ENCODE results near the gene ADORA1. TPM values are rescaled to one million over a fixed set of nuclear protein-coding genes. Genes with fewer than 3 reads are reported as not detected.
A peak's percentile ranks its signal among the peaks of the same experiment; 100 is the strongest.

ADORA1 gene
- polyA plus RNA-seq, 10 donors, result 1.9 to 7.7 (median 4.5) TPM

DNA sequence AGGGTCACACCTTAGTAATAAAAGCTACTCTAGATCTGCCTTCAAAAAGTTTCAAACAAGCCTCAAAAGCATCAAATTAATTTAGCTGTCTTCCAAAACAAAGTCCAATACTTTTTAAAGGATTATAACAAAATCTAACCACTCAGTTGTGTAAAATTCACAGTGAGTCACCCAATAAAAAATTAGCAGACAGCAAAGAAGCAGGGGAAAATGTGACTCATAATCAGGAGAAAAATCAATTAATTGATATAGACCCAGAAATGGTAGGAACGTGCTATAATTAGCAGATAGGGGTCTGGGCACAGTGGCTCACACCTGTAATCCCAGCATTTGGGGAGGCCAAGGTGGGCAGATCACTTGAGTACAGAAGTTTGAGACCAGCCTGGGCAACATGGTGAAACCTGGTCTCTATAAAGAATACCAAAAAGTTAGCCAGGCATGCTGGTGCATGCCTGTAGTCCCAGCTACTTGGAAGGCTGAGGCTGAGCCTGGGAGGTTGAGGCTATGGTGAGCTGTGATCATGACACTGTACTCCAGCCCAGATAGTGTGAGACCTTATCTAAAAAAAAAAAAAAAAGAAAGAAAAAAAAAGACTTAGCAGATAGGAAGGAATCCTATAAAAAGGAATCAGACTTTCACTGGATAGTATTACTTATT lies 33.6 kb upstream of the ADORA1 start:
- no peak for DNase-seq

DNA sequence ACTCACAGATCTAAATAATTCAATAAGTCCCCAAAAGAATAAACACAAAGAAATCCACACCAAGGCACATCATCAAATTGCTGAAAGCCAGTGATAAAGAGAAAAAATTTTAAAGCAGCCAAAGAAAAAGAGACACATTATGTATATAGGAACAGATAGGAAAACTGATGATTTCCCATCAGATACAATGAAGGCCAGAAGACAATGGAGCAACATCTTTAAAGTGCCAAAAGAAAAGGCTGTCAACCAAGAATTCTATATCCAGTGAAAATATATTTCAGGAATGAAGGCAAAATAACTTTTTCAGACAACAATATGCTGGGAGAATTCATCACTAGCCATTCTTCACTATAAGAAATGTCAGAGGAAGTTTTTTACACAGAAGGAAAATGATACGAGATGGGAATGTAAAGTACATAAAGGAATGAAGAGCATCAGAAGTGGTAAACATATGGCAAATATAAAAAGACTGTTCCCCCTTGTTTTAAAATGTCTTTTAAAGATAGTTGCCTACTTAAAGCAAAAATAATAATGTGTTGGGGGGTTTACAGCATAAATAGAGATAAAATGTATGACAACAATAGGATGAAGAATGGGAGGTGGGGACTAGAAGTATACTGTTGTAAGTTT lies 32.4 kb upstream of the ADORA1 start:
- DNase-seq, result no peak

DNA sequence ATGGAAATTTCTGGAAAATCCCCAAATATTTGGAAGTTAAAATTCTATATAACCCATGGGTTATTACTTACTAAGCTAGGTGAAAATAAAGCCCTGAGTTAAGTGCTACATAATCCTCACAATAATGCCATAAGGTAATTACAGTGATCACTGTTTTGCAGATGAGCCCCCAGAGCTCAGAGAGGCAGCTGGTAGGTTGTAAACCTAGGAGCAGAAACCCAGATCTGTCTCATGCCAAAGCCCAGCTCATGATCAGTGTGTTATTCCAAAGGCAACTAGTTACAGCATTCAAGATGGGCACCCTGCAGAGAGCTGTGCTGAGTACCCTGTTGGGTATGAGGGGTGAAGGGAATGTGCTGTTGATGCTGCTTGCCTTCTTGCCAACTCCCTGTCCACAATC lies 31.0 kb upstream of the ADORA1 start:
- DNase-seq, result no peak

DNA sequence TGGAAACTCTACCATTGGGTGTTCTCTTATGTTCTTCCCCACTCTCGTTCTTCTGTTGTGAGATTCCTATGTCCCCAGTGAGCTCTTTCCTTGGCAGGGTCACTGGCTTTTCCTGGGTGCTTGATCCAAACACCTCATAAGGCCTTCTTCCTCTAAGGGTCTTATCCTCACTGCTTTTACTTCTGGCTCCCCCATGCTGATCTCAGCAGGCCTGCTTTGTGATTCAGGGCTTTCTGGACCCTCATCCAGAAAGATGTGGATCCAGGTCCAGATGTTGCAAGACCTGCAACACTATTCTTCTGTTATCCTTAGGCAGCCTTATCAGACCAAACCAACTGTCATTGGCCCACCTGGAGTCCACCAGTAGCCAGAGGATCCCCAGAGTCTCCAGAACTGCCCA lies 30.5 kb upstream of the ADORA1 start:
- no peak for DNase-seq

DNA sequence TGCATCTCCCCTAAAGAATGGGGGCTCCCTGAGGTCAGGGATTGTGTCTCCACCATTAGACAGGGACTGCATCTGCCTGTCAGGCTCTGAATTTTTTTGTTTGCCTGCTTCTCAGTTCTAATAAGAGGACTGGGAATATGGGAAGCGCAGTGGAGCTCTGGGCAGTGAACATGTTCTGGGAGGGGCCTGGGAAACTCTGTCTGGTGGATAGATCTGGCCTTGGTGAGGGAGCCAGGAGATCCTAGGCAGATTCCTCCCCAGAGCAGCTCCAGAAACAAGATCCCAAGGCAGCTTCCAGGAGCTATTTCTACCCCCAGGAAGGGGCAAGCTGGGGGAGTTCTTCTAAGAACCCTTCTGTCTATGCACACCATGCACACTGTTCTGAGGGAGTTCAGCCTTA lies 29.1 kb upstream of the ADORA1 start:
- no peak for DNase-seq

DNA sequence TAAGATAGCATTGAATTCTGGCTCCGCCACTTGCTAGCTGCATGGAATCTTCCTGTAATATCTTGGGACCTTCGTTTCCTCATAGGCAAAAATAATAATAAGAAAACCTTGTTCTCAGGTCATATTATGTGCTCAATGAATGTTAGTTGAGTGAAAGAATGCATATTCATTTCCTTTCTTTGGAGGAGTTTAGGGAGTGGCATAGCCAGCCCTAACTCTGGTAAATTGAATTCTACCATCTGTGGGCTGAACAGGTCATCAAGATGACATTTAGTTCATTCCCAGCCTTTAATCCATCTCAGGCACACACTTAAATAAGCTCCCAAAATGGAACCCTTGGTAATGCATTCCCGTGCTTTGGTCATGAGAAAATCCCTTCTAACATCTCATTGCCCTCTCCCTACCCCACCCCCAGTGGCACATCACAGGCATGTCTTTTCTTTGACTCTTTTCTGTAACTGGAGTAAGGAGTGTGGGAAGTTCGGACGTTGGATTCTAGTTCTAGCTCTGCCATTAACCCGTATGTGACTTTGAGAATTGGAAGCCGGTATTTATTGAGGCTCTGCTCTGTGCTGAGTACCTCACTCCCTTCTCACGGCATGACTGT lies 28.5 kb upstream of the ADORA1 start:
- DNase-seq, result no peak

DNA sequence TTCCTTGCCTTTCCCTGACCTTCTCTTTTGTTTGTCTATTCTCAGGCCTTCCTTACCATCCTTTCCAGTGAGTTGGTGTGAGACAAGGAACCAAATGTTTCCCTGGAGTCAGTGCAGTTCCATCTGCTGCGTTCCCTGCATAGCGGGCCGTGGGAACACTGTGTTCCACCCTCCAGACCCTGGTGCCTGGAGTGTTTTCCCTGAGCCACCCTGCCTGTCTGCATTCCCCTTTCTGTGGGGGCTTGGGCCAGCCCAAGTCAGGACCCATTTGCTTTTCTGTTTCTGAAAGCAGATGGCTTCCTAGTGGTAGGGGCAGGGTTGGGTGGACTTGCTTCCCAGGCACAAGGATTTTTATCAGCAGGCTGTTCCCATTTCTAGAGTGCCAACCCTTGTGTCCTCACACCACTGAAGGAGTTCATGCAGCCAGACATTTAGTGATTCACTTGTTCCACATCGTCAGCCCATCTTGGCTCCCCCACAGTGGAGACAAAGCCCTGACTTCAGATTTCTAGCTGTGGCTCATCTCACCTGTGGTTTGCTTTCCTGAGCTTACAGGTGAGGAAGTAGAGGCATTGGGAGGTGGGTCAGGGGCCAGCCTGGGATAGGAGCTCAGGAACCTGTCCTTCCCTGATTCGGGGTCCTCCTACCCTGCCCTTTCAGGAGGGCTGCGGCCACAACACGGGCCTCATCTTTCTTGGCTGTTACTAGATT lies 27.6 kb upstream of the ADORA1 start:
- DNase-seq, result no peak

DNA sequence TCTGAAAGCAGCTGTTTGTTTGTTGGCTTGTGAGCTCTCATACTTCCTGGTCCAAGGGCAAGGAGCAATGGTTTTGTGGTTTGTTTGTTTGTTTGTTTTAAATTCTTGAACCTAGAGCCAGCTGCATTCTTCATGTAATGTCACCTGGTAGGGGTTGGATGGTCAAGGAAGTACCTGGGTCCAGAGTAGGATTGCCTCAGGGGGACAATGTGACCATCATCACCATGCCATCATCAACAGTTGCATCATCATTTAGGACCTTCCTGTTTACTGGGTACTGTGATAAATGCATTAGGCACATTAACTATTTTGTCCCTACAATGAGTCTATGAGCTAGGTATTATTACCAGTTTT lies 27.0 kb upstream of the ADORA1 start:
- no peak for DNase-seq

DNA sequence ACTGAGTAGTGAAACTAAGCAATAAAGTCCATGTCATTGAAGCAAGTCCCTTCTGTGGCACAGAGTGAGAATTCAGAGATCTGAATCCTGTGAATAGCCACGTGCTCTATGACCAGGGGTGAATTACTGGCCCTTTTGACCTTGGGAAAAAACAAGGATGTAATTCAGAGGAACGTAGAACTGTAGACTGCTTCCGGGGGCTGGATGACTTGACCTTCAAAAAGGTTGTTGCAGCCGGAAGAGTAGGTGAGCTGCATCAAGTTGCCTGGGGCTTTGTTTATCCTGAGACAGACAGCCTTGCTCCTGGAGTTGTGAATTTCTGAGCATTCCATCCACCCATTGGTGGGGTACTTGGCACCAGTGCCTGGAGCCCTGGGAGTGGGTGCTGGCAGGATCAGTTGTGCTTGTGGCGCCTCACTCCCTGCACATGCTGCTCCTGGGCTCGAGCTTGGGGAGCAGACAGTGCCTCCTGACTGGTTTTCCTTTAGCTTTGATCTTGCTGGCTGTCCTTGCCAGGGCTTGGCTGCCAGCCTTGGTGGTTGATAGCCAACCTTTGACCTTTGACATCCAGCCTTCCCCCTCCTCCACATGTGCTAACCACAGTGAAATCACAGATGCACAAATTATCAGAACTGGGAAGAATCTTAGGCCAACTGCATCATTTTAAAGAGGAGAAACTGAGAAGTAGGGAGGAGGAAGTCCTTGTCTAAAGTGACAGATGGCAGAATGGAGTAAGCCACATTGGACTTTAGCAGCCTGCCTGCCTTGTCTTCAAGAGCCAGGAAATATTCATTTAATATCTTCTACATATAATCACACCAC lies 25.5 kb upstream of the ADORA1 start:
- no peak for DNase-seq

DNA sequence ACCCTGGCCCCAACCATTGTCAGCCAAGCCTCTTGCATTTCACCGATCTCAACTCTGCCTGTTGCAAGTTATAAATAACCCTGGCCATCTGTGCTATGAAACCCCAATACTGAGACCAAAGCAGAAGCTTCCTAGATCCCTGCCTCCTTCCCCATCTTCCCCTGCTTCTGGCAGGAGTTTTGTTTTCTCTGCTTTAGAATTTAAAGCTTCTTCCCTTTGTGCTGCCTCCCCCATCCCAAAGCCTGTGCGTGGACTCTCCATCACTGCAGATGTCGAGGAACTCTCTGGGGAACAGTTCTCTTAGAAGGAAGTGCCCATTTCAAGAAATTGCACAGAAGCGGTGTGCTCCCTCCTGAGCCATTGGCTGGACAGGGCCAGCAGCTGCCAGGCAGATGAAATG lies 24.3 kb upstream of the ADORA1 start:
- DNase-seq, result no peak

DNA sequence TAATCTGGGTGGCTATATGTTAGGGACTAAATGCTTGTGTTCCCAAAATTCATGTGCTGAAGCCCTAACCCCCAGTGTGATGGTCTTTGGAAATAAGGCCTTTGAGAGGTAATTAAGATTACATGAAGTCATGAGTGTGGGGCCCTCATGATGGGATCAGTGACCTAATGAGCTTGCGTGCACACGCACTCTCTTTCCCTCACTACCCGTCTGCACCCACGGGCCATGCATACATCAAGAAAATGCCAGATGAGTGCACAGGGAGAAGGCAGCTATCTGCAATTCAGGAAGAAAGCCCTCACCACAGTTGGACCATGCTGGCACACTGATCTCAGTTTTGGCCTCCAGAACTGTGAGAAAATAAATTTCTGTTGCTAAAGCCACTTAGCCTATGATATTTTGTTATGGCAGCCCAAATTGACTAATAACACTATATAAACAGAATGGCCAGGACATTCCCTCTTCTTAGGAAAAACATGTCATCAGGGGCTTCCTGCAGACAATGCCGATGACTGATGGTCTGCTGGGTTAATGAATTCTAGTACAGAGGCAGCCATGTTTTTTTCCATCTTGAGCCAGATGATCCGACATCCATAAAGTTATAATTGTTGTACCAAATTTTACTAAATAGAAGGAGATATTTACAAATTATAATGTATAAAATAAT lies 23.6 kb upstream of the ADORA1 start:
- no peak for DNase-seq

DNA sequence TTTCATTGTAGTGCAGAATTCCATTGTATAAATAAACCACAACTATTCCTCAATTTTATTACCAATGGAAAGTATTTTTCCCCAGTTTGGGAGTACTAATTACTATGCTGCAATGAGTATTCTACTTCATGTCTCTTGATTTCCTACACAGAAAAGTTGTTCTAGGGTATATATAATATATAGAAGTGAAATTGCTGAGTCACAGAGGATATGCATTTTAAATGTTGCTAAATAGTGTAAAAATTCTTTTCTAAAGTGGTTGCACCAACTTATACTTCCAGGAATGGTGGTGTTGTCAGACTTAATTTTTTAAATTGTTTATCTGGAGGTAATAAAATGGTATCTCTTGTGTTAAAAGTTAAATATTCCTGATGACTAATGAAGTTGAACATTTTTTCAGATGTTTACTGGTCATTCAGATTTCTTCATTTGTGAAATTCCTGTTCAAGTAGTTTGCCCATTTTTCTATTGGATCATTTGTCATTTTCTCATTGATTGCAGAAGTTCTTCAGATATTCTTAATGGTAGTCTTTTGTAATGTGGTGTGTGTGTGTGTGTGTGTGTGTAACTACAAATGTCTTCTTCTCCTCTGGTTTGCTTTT lies 22.6 kb upstream of the ADORA1 start:
- no peak for DNase-seq

DNA sequence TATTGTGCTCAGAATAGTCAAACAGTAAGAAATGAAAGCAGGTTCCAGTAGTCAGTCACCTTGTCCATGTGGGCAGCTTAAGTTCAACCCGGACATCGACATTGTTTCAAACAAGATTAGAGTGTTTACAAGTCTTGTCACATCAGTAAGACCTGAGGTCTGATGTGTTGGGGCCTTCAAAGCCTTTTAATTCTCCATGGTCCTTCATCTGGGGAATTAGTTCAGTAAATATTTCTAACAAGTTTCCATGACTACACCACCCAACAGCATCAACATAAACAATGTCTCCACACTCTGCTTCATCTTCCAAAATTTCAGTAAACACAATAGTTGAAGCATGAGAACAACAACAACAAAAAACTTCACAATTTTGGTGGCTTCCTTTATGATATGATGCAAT lies 15.1 kb upstream of the ADORA1 start:
- DNase-seq, result peak in 1 of 3 donors; percentile 24

DNA sequence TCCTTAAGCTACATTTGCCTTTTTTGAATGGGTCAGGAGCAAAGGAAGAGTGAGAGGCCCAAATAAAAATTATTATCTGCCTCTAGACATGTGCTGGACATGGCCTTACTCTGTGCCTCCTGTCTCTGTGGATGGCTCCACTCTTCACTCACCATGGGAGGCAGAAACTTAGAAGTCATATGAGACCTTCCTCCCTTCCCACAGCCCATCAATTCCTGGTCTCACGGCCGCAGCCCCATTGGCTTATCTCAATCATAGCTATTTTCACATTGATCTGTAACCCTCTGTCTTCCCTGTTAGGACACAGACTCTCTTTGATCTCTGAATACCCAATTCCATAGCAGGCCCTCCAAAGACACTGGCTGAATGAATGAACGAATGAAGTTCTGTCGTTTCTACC lies 14.2 kb upstream of the ADORA1 start:
- DNase-seq, result no peak

DNA sequence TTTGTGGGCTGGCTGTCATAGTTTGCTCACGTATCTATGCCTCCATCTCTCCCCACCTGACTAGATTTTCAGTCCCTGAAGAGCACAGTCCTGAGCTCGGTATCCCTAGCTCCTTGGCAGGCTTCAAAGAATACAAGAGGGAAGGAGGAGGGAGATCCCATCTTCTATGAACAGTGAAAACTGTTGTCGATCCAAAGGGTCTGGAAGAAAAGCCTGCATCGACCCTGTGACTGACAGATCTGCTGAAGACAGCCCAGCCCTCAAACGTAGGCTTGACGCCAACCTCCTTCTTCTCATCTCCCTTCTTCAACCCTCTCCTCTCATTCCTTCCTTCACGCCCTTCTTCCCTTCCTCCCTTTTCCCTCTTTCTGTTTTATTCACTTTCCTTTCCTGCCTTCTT lies 13.3 kb upstream of the ADORA1 start:
- no peak for DNase-seq

DNA sequence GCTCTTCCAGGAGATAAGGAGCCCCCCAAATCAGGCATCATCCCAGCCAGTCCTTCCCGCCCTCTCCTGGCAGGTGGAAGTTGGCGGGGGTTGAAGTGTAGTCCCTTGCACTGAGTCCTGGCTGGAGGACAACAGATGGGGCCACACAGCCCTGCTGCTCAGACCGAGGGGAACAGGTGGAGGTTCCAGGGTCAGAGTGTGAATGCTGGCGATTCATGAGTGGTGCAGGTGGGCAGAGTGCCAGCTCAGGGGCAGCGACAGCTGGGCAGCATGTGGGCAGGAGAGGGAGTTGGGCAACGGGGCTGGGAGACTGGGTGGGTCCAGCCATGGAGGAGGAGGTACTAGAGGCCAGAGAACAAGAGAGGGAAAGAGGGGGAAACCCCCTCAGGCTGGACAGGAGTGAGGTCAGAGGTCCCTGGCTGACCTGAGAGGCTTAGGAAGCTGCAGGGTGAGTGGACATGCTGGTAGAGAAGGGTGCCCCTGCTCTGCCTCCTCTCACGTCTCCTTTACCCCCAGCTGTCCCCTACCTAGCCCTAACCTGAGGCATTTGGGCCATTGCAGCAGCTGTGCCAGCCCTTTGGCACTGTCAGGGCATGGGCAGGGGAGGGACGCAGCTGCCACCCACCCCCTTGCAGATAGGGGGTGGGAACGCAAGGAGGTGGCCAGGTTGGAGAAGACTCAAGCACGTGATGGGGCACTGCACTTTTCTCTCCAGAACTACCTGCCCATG lies 11.3 kb upstream of the ADORA1 start:
- DNase-seq, result peak; percentile 67 to 72 (median 67)

DNA sequence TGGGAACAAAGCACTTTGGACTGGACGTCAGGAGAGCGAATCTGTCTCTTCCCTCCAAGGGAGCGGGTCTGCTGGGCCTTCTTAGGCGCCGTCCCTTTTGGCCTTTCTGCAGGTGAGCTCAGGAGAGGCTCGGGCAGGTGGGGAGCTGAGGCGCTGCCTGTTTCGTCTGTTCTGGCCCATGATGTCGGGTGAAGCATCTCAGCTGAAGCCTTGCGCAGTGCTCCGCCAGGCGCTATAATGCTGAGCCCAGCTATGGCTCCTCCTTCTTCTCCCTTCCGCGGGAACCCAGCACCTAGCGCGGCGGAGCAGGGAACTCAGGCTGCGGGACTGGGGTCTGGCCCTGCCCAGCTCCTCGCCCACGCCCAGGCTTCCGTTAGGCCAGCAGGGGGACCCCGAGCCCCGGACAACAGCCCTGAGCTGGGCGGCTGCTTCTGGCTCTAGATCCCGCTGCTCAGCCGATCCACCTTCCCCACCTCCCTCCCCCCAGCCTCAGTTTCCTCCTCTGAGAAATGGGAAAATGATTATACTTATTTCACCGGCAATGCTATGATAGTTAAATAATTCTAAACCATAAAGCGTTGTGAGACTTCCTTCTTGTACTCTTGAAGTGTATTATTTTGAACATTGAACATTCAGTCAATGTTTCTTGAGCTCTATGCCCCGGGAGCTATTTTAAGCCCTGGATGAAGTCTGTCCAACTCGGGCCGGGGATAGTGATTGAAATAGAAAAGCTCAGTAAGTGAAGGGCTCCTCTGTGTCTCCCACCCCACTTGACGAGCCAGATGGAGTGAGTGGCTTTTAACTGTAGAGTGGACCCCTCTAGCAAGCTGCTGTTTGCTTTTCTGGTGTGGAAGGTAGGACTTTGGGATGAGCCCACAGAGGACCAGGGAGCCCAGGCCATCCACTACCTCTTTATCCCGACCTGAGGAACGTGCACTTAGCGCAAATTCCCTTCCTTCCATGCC lies 9.6 kb upstream of the ADORA1 start:
- DNase-seq, result peak; percentile 43 to 81 (median 68)

DNA sequence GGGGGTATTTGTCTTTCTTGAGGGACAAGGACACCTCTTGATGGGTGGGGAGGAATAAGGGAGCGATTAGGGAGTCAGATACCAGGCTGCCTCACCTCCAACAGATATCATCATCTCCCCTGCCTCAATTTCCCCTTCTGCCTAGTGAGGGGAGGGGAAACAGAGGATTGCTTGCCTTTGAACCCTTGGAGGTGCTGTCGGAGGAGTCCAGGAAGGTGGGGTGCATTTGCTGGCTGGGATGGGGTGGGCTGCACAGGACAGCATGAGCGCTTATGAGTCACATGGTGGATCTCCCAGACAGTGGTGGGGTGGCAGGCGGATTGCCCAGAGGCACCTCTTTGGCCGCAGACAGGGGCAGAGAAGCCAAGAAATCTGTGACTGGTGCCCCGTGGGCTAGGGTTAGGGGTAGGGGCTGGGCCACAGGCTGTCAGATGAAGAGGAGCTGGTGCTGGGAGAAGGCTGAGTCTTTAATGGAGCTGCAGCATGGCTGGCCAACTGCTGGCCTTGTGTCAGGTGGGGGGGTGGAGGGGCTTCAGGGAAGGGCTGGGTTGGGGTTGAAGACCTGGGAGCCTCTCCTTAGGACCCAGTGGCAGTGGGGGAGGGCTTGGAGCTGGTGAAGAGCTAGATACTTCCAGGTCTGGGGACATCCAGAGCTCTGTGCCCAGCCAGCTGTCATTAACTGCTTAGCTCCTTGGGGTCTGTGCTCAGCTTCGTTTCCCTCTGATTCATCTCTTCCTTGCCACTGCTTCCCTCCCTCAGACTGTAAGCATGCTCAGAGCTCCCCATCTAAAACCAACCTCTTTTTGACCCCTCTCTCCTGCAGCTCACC lies 7.0 kb upstream of the ADORA1 start:
- no peak for DNase-seq

Measured in muscle of back (tissue), 11 donors.